Transverse colon (tissue), 3 donors: ENCODE measurements around the gene NEUROG3.

ENCODE experiments used
- EP300 ChIP-seq: sonication (generic); formaldehyde crosslinking; IDR thresholded peaks from one replicate; pipeline ENCODE4 v1.6.1; 2017; ENCODE audit warnings: antibody characterized with exemption, low read depth
- TF ChIP-seq, protein P1 (sequence below), 5 experiments: fragments of 200-600 bp in 3 of 5; fragments of 450-650 bp in 2 of 5; sonication (generic) in 3 of 5; IDR thresholded peaks; 1 replicate in 2 of 5; 2 replicates in 3 of 5; pipeline ENCODE4 v1.5.1; 2016 to 2017; ENCODE audit warnings: antibody characterized with exemption in 5 of 5, inconsistent platforms in 3 of 5, mild to moderate bottlenecking in 2 of 5, moderate library complexity in 1 of 5

DNA sequence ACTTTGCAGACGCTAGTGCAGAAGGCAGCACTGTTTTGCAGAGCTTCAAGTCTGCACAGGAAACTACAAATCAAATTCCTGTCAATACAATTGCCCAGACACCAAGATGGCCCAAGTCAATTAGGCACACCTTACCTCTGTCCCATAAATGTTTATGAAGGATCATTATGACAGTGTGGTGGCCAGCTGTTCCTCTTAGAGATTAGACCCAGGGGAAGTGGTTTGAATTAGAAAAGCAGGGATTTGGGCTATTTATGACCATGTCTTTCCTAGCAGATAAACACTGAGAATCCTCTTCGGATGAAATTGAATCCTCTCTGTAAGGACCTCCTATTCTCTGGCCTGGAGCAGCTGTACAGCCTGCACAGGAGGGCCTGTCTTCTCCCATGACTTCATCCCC lies 9.9 kb upstream of the NEUROG3 start:
- TF ChIP-seq, protein P1, sequence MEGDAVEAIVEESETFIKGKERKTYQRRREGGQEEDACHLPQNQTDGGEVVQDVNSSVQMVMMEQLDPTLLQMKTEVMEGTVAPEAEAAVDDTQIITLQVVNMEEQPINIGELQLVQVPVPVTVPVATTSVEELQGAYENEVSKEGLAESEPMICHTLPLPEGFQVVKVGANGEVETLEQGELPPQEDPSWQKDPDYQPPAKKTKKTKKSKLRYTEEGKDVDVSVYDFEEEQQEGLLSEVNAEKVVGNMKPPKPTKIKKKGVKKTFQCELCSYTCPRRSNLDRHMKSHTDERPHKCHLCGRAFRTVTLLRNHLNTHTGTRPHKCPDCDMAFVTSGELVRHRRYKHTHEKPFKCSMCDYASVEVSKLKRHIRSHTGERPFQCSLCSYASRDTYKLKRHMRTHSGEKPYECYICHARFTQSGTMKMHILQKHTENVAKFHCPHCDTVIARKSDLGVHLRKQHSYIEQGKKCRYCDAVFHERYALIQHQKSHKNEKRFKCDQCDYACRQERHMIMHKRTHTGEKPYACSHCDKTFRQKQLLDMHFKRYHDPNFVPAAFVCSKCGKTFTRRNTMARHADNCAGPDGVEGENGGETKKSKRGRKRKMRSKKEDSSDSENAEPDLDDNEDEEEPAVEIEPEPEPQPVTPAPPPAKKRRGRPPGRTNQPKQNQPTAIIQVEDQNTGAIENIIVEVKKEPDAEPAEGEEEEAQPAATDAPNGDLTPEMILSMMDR (IDR thresholded peaks at IDR 0.05) = no peak
- TF ChIP-seq EP300 = no peak
